Fibroblast of the aortic adventitia (primary cell): ENCODE data around the gene GTF2E1. TPM values are rescaled to one million over a fixed set of nuclear protein-coding genes. Genes with fewer than 3 reads are reported as not detected.
"Not testable (repeated sequence)": the region's sequence is repeated elsewhere in the genome, so short reads cannot be mapped to it uniquely, and the experiment has no call there.

Source experiments
- DNase-seq: peaks from one replicate; pipeline ENCODE4 v3.0.0-alpha.2; 2010; ENCODE audit warnings: low read depth
- H3K4me3 ChIP-seq: 2 replicates; pipeline ENCODE4 v1.5.1; 2011; ENCODE audit warnings: low read depth, mild to moderate bottlenecking, control low read depth, low read length, moderate library complexity
- CTCF ChIP-seq: IDR thresholded peaks from 2 replicates; pipeline ENCODE4 v1.5.1; 2011; ENCODE audit warnings: mild to moderate bottlenecking, low read length, control low read depth, inconsistent platforms; ENCODE audit not compliant: insufficient read depth
- total RNA-seq: library from RNA; depleted of rRNA; stranded (reverse); fragments of >200 nt; gene quantifications from 2 replicates; pipeline ENCODE4 v1.2.3, GENCODE V29; 2012; ENCODE audit warnings: low replicate concordance

Gene GTF2E1
- total RNA-seq, 1 donor, result 15.5 TPM

- no peak overlapping the region for H3K4me3 ChIP-seq
- peak; percentile 81 for DNase-seq
- no peak for TF ChIP-seq CTCF
Observed at GRCh38 chr3:120780977-120781376, 38.4 kb downstream of the GTF2E1 start.

- not testable (repeated sequence) for H3K4me3 ChIP-seq
- peak; percentile 85 for DNase-seq
Observed at GRCh38 chr3:120785832-120786231, 43.3 kb downstream of the GTF2E1 start.

- TF ChIP-seq CTCF, result no peak
- no peak for DNase-seq
- no peak overlapping the region for H3K4me3 ChIP-seq
Observed at GRCh38 chr3:120791010-120791409, 48.5 kb downstream of the GTF2E1 start.

GRCh38 chr3:120791913-120792312 lies 49.4 kb downstream of the GTF2E1 start:
- TF ChIP-seq CTCF, result peak; percentile 13
- DNase-seq, result peak; percentile 63

GRCh38 chr3:120793601-120794000 lies 51.1 kb downstream of the GTF2E1 start:
- no peak for DNase-seq

More at GRCh38 chr3:120791913-120792312, 49.4 kb downstream of the GTF2E1 start:
- no peak overlapping the region for H3K4me3 ChIP-seq

GRCh38 chr3:120795017-120795648 lies 52.6 kb downstream of the GTF2E1 start:
- H3K4me3 ChIP-seq, result no peak overlapping the region
- peak; percentile 87 for DNase-seq
- peak; percentile 84 for TF ChIP-seq CTCF

More at GRCh38 chr3:120793601-120794000, 51.1 kb downstream of the GTF2E1 start:
- no peak for TF ChIP-seq CTCF
- no peak overlapping the region for H3K4me3 ChIP-seq

GRCh38 chr3:120795959-120796358 lies 53.4 kb downstream of the GTF2E1 start:
- H3K4me3 ChIP-seq, result no peak overlapping the region
- no peak for TF ChIP-seq CTCF
- DNase-seq, result no peak
